Brain pericyte (primary cell): ENCODE measurements around the gene CCNYL1.

Experiments used
- DNase-seq: peaks from one replicate; pipeline ENCODE4 v3.0.0-alpha.2; 2012; ENCODE audit warnings: low read depth, low spot score

Gene CCNYL1

GRCh38 chr2:207791579-207792243 lies 80.3 kb downstream of the CCNYL1 start:
- no peak for DNase-seq

GRCh38 chr2:207792244-207792785 lies 80.9 kb downstream of the CCNYL1 start:
- no peak for DNase-seq

GRCh38 chr2:207796585-207797350 lies 85.3 kb downstream of the CCNYL1 start:
- no peak for DNase-seq

GRCh38 chr2:207801259-207801658 lies 89.8 kb downstream of the CCNYL1 start:
- DNase-seq, result no peak

GRCh38 chr2:207802650-207803049 lies 91.2 kb downstream of the CCNYL1 start:
- no peak for DNase-seq
